Measurements from ENCODE around the gene OSBPL10. TPM values are rescaled to one million over a fixed set of nuclear protein-coding genes. Genes with fewer than 3 reads are reported as not detected.

OSBPL10 gene
- total and polyA plus RNA-seq, 2 of the 4 experiments (the other 2 are of a cell fraction), result 9.5 to 10.1 TPM

GRCh38 chr3:31836131-31837075 lies 144.7 kb downstream of the OSBPL10 start:
- Histone ChIP-seq H3K36me3 (ENCODE audit: control insufficient read depth, insufficient read depth, low read length) (no peaks in the 10 kb centered on the region), H3K18ac (ENCODE audit: low read depth, low read length) (no peak overlapping the region), H3K4me2 (ENCODE audit: low read depth, low read length) (no peak overlapping the region), H2BK120ac (ENCODE audit: low read depth, low read length) (no peak overlapping the region), H2BK15ac (ENCODE audit: low read depth, low read length) (no peak overlapping the region), H3K4me3 (ENCODE audit: insufficient read depth, low read depth, low read length) (no peak overlapping the region), H3K4ac (ENCODE audit: low read depth, low read length) (no peak overlapping the region), H3K9me1 (ENCODE audit: insufficient read depth, low read length) (no peaks in the 10 kb centered on the region; the same call in 1 of the 2 replicates), H4K20me1 (ENCODE audit: insufficient read depth, low read length) (no peaks in the 10 kb centered on the region), H3K9me3 (ENCODE audit: control insufficient read depth, insufficient read depth, low read length) (no peaks in the 10 kb centered on the region), H3K27ac (ENCODE audit: insufficient read depth, low read length) (no peak overlapping the region), H2AK5ac (ENCODE audit: low read depth, low read length) (no peak overlapping the region), H4K91ac (ENCODE audit: insufficient read depth, low read depth, low read length) (no peak overlapping the region), H3K27me3 (ENCODE audit: control insufficient read depth, insufficient read depth, low read length) (no peaks in the 10 kb centered on the region), H3K14ac (replicated peaks; ENCODE audit: low read depth, low read length) (no peak overlapping the region), H3K79me1 (ENCODE audit: low read depth in 1 of 2, low read length in 2 of 2) (no peaks in the 10 kb centered on the region; a peak in 1 of 4 replicates), H2AFZ (replicated peaks; ENCODE audit: low read length, poor library complexity) (no peak overlapping the region), H3K9ac (ENCODE audit: low read depth, low read length) (no peak overlapping the region), H3K4me1 (ENCODE audit: control insufficient read depth, insufficient read depth, low read length) (peaks cover 2% of the 10 kb centered on the region; the same call in 1 of the 2 replicates), H2AK9ac (replicated peaks; ENCODE audit: low read depth, low read length, poor library complexity) (no peak overlapping the region), H2BK5ac (ENCODE audit: low read depth, low read length, poor library complexity, severe bottlenecking) (no peak overlapping the region), H4K8ac (ENCODE audit: low read depth in 2 of 2, low read length in 2 of 2) (no peak overlapping the region), H3K56ac (ENCODE audit: extremely low read depth, insufficient read depth, low read length) (no peak overlapping the region), H2BK20ac (ENCODE audit: low read depth, low read length) (no peak overlapping the region), H3K23ac (ENCODE audit: low read depth, low read length) (no peak overlapping the region), H4K5ac (ENCODE audit: low read depth, low read length) (no peak overlapping the region)
- ChIA-PET CTCF (no interaction called here), POLR2A (ENCODE audit: unreplicated experiment) (no interaction called here)
- no TSS peak for BruUV-seq (replicated peaks)
- 86 to 100% methylated on average over 1 to 4 of the region's 6 CpGs for WGBS, 2 experiments (ENCODE audit: extremely low coverage in 2 of 2, insufficient read length in 1 of 2)
- no peak for ATAC-seq (ENCODE audit: low read depth)
- in situ Hi-C loops (cut with MboI; ENCODE audit: low sequenced_read_pairs), result no loop called here
- TF ChIP-seq CEBPB (IDR thresholded peaks at IDR 0.05; ENCODE audit: low read depth, low read length), result no peak
- TF ChIP-seq MAFK (IDR thresholded peaks at IDR 0.05; ENCODE audit: low read depth, low read length), result peak; percentile 81
- no peak for DNase-seq
- intact Hi-C loops (cut with micrococcal nuclease), result no loop called here
- dilution Hi-C loops (cut with HindIII; ENCODE audit: low sequenced_read_pairs, unreplicated experiment), result no loop called here
